MM.1S (cell line): ENCODE results near the gene POLR1D.

Experiments
- CTCF ChIP-seq: fragments of 300-600 bp; sonication (generic); IDR thresholded peaks from 2 replicates; pipeline ENCODE4 v1.5.1; 2016; ENCODE audit warnings: antibody characterized with exemption, low read length, mixed read lengths
- EZH2phosphoT487 ChIP-seq: fragments of 300-600 bp; sonication (generic); IDR thresholded peaks from 2 replicates; pipeline ENCODE4 v1.6.1; 2018; ENCODE audit warnings: antibody characterized with exemption, low read length

DNA sequence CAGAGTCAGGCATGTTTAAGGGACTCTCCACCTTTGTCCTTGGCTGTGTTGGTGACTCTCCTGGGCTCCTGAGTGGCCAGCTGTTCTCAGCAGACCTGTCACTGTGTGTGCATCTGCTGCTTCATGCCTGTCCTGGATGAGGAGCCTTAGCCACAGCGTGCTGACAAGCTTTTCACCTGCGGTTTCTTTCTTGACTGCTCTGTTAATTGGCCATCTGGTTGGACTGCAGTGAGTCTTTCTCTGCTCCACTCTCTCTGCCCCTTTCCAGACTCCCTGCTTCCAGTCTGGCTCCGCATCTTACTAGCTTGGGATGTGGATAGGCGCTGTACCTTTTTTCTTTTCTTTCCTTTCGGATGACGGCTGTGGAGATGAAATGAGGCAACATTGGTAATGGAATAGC lies 38.8 kb downstream of the POLR1D start:
- TF ChIP-seq CTCF (no peak), EZH2phosphoT487 (no peak)
